Neural crest cell (in vitro differentiated cells): ENCODE results near the gene EXT2. TPM values are rescaled to one million over a fixed set of nuclear protein-coding genes. Genes with fewer than 3 reads are reported as not detected.

Experiments
- DNase-seq: peaks from one replicate; pipeline ENCODE4 v3.0.0; 2021; ENCODE audit warnings: low read depth, mixed read lengths, low spot score
- H3K27ac Mint-ChIP-seq: one replicate; pipeline ENCODE4 v1.8.0; 2021; ENCODE audit warnings: mild to moderate bottlenecking, mixed read lengths; ENCODE audit not compliant: unreplicated experiment
- H3K27me3 Mint-ChIP-seq: 2 replicates; pipeline ENCODE4 v1.8.0; 2021; ENCODE audit warnings: low read depth, mild to moderate bottlenecking, mixed read lengths
- H3K36me3 Mint-ChIP-seq: 2 replicates; pipeline ENCODE4 v1.8.0; 2021; ENCODE audit warnings: low read depth, mild to moderate bottlenecking, mixed read lengths
- H3K4me1 Mint-ChIP-seq: 2 replicates; pipeline ENCODE4 v1.8.0; 2021; ENCODE audit warnings: mixed read lengths
- H3K4me3 Mint-ChIP-seq: one replicate; pipeline ENCODE4 v1.8.0; 2021; ENCODE audit warnings: mild to moderate bottlenecking, mixed read lengths
- H3K9me3 Mint-ChIP-seq: 2 replicates; pipeline ENCODE4 v1.8.0; 2021; ENCODE audit warnings: mixed read lengths
- CTCF ChIP-seq: fragments of 200-600 bp; sonication (generic); conservative IDR thresholded peaks from 2 replicates; pipeline ENCODE4 v1.5.0; 2021; ENCODE audit warnings: antibody characterized with exemption, mild to moderate bottlenecking
- total RNA-seq: library from RNA; stranded (reverse); gene quantifications from 2 replicates; pipeline ENCODE4 v1.2.1, GENCODE V29; 2021

The EXT2 gene
- total RNA-seq, 1 donor from 2014 or later, result 56.6 TPM

- Mint-ChIP-seq H3K4me3 (no peak overlapping the region), H3K4me1 (peaks cover 3% of the 10 kb centered on the region), H3K27me3 (peaks cover 14% of the 10 kb centered on the region), H3K27ac (no peak overlapping the region), H3K36me3 (peaks cover 34% of the 10 kb centered on the region), H3K9me3 (peaks cover 14% of the 10 kb centered on the region)
- no peak for DNase-seq
- no peak for TF ChIP-seq CTCF
Observed at GRCh38 chr11:44185522-44185921, 90.0 kb downstream of the EXT2 start.

DNA sequence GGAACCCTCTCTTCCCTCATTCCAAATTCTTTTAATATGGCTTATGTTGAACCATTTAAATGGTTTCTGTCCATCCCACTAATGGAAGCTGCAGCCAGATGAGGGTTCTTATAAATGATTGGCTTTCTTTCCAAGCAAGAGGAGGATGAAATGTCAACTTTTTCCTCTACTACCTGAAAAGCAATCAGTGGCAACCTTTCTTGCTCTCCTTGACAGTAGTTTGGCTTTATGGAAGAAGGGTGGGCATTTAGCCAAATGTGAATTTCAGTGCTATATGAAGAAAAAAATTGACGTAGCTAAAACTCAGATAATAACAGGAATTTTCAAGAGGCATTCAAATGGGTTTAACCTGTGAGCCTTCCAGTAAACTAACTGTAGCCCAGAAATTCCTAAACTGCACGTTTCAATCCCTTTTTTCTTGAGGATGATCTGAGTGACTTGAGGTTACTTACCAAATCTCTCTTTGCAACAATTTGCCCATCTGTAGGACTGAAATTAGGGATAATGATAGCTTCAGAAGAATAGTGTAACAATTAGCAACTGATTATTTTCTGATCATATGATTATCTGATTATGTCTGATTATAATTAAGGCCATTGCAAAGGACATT, 90.9 kb downstream of the EXT2 start:
- no peak overlapping the region for H3K27ac Mint-ChIP-seq
- H3K27me3 Mint-ChIP-seq, result peaks cover 20% of the 10 kb centered on the region

GRCh38 chr11:44188643-44189042, 93.2 kb downstream of the EXT2 start:
- Mint-ChIP-seq H3K4me3 (no peak overlapping the region), H3K9me3 (peaks cover 14% of the 10 kb centered on the region), H3K27me3 (peaks cover 30% of the 10 kb centered on the region), H3K36me3 (peaks cover 37% of the 10 kb centered on the region), H3K4me1 (peaks cover 8% of the 10 kb centered on the region), H3K27ac (no peak overlapping the region)
- no peak for TF ChIP-seq CTCF
- DNase-seq, result no peak

More for the DNA sequence above, 90.9 kb downstream of the EXT2 start:
- H3K4me1 Mint-ChIP-seq, result peaks cover 8% of the 10 kb centered on the region
- H3K36me3 Mint-ChIP-seq, result peaks cover 34% of the 10 kb centered on the region
- DNase-seq, result no peak
- no peak for TF ChIP-seq CTCF
- H3K9me3 Mint-ChIP-seq, result peaks cover 14% of the 10 kb centered on the region
- no peak overlapping the region for H3K4me3 Mint-ChIP-seq

DNA sequence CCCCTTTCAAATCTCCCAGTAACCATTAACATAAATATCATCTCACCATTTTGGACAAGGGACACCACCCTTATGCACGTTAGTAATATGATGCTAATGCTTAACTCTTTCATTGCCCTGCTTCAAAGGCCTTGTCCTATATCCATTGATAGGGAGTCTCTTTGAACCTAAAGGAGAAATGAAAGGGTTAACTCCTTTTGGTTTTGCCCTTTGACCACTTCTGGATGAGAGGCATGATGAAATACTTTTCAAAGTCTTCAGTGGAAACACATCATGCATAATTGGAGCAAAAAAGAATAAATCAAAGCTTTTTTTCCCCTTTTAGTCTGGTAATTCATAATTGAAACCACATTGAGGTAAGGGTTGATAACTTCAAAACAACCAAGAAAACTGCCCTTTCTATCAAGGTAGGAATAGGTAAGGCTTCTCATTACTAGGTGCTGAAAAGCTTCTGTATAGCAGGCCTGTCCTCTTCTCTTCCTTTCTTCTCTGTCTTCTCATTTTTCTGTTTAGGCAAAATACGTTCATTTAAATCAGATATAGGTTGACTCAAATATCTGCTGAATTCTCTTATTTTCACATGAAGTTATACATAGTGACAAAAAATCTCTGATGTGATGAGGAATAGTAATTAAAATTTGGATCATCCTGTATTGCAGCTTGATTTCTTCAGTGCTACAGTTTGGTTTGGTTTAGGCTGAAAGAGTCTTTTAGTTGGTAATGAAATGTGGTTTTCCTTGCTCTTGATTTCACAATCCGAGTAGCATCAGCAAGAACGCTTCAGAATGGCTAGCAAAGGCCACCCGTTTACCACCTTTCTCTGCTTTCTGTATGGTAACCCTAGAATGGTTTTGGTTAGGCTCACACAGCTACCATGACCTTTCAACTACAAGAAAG, 94.8 kb downstream of the EXT2 start:
- Mint-ChIP-seq H3K4me1 (peaks cover 8% of the 10 kb centered on the region), H3K36me3 (peaks cover 43% of the 10 kb centered on the region), H3K9me3 (peaks cover 16% of the 10 kb centered on the region), H3K27ac (no peak overlapping the region), H3K27me3 (peaks cover 36% of the 10 kb centered on the region), H3K4me3 (no peak overlapping the region)
- no peak for TF ChIP-seq CTCF
- DNase-seq, result no peak

DNA sequence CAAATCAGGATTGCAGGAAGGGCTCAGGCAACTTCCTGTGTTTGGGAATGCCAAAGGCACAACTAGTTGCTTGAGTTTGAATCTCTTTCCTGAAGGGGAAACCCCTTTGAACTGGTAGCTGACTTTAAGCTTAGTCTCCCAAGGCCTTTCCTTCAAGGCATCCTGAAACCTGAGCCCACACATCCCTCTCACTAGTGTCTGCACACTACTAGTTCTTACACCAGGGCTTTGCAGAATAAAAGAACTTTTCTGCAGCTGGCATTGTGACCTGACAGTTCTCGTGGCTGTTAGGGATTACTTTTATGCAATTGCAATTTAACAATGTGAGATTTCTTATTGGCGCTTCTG, 95.4 kb downstream of the EXT2 start:
- Mint-ChIP-seq H3K4me3 (no peak overlapping the region), H3K27me3 (peaks cover 33% of the 10 kb centered on the region), H3K27ac (no peak overlapping the region), H3K4me1 (peaks cover 8% of the 10 kb centered on the region), H3K36me3 (peaks cover 40% of the 10 kb centered on the region), H3K9me3 (peaks cover 16% of the 10 kb centered on the region)
- TF ChIP-seq CTCF, result no peak
- no peak for DNase-seq
